ENCODE results near the gene ST14. TPM values are rescaled to one million over a fixed set of nuclear protein-coding genes. Genes with fewer than 3 reads are reported as not detected.
A peak's percentile ranks its signal among the peaks of the same experiment; 100 is the strongest.

Gene ST14
- polyA plus RNA-seq, 1 of the 3 experiments (the other 2 are of a cell fraction), result not detected

GRCh38 chr11:130131961-130132850 lies 27.4 kb upstream of the ST14 start:
- TF ChIP-seq CTCF (IDR thresholded peaks at IDR 0.05), result peak; percentile 87
- no peak for TF ChIP-seq FOXM1 (IDR thresholded peaks at IDR 0.05; ENCODE audit: low read depth)
- TF ChIP-seq RAD21 (IDR thresholded peaks at IDR 0.05; ENCODE audit: low read length), result peak; percentile 95
- TF ChIP-seq SMC3 (IDR thresholded peaks at IDR 0.05; ENCODE audit: low read depth, low read length), result peak; percentile 84
- Histone ChIP-seq H3K4me3 (ENCODE audit: low read depth in 2 of 2, low read length in 1 of 2) (no peak overlapping the region), H3K27ac (ENCODE audit: low read depth in 2 of 2, low read length in 1 of 2) (no peak overlapping the region), H3K4me1 (ENCODE audit: control insufficient read depth in 1 of 2, insufficient read depth in 2 of 2, low read depth in 1 of 2, low read length in 1 of 2) (peaks cover 0 to 6% of the 10 kb centered on the region in 2 experiments; a peak in 1 of 4 replicates), H3K9me3 (no peaks in the 10 kb centered on the region), H3K27me3 (ENCODE audit: insufficient read depth) (no peaks in the 10 kb centered on the region), H3K9ac (no peak overlapping the region), H3K9me2 (no peaks in the 10 kb centered on the region), H3K4me2 (no peak overlapping the region), H3K79me2 (ENCODE audit: insufficient read depth) (no peaks in the 10 kb centered on the region; the same call in 1 of the 2 replicates), H3F3A (replicated peaks; ENCODE audit: insufficient read depth) (peaks cover 16% of the 10 kb centered on the region), H4K20me1 (ENCODE audit: insufficient read depth) (peaks cover 1% of the 10 kb centered on the region; the same call in 1 of the 2 replicates), H3K36me3 (replicated peaks in 1 of 2; ENCODE audit: control insufficient read depth in 1 of 2, insufficient read depth in 2 of 2, low read length in 1 of 2) (peaks cover 81 to 84% of the 10 kb centered on the region in 2 experiments), H2AFZ (ENCODE audit: low read depth) (no peak overlapping the region)
- peak; percentile 83 for DNase-seq
- POLR2A ChIA-PET, result interaction anchor here (0.6 to 2.4 kb wide), 7 partner anchors 62 to 304 kb away, joined by 3 to 10 read pairs (median 3); partner anchors contain the start of gene PRDM10
- WGBS (ENCODE audit: low lambda C conversion rate), result 74% methylated on average over 9 of the region's 9 CpGs
- CTCF ChIA-PET, result interaction anchor here (0.6 to 6.6 kb wide), 64 partner anchors 8 to 366 kb away, joined by 3 to 150 read pairs (median 4); partner anchors contain the start of genes NFRKB and PRDM10

- POLR2A ChIA-PET, result no interaction called here
- CTCF ChIA-PET, result interaction anchor here (1.1 to 6.6 kb wide), 6 partner anchors 12 to 221 kb away, joined by 3 to 150 read pairs (median 14); no protein-coding TSS in a partner anchor
- H3K27ac ChIP-seq (ENCODE audit: low read depth in 2 of 2, low read length in 1 of 2), result no peak overlapping the region
- H3K4me2 ChIP-seq, result no peak overlapping the region
- no peak for DNase-seq
- H3K36me3 ChIP-seq (replicated peaks in 1 of 2; ENCODE audit: control insufficient read depth in 1 of 2, insufficient read depth in 2 of 2, low read length in 1 of 2), result peaks cover 75 to 82% of the 10 kb centered on the region in 2 experiments
- no peaks in the 10 kb centered on the region for H3K27me3 ChIP-seq (ENCODE audit: insufficient read depth)
- H3K9me2 ChIP-seq, result no peaks in the 10 kb centered on the region
- H3F3A ChIP-seq (replicated peaks; ENCODE audit: insufficient read depth), result peaks cover 16% of the 10 kb centered on the region
- no peak overlapping the region for H3K9ac ChIP-seq
- peaks cover 0 to 6% of the 10 kb centered on the region in 2 experiments; a peak in 1 of 4 replicates for H3K4me1 ChIP-seq (ENCODE audit: control insufficient read depth in 1 of 2, insufficient read depth in 2 of 2, low read depth in 1 of 2, low read length in 1 of 2)
- TF ChIP-seq ZBTB33 (IDR thresholded peaks at IDR 0.05; ENCODE audit: borderline replicate concordance, low read depth), result no peak
- TF ChIP-seq PBX3 (IDR thresholded peaks at IDR 0.05), result no peak
- TF ChIP-seq POLR2AphosphoS5 (IDR thresholded peaks at IDR 0.05; ENCODE audit: low read depth, low read length), result no peak
- no peak for TF ChIP-seq SIN3A (IDR thresholded peaks at IDR 0.05; ENCODE audit: borderline replicate concordance, low read depth, low read length)
- TF ChIP-seq TEAD4 (IDR thresholded peaks at IDR 0.05; ENCODE audit: borderline replicate concordance, insufficient read depth), result no peak
- TF ChIP-seq GABPA (IDR thresholded peaks at IDR 0.05; ENCODE audit: low read depth), result no peak
- TF ChIP-seq RAD21 (IDR thresholded peaks at IDR 0.05; ENCODE audit: low read length), result no peak
- no peak for TF ChIP-seq REST (IDR thresholded peaks at IDR 0.05; ENCODE audit: low read depth, low read length)
- TF ChIP-seq, protein P1, sequence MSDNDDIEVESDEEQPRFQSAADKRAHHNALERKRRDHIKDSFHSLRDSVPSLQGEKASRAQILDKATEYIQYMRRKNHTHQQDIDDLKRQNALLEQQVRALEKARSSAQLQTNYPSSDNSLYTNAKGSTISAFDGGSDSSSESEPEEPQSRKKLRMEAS (IDR thresholded peaks at IDR 0.05; ENCODE audit: low read depth), result no peak
- TF ChIP-seq, protein P2, sequence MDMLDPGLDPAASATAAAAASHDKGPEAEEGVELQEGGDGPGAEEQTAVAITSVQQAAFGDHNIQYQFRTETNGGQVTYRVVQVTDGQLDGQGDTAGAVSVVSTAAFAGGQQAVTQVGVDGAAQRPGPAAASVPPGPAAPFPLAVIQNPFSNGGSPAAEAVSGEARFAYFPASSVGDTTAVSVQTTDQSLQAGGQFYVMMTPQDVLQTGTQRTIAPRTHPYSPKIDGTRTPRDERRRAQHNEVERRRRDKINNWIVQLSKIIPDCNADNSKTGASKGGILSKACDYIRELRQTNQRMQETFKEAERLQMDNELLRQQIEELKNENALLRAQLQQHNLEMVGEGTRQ (IDR thresholded peaks at IDR 0.05; ENCODE audit: borderline replicate concordance, low read depth, low read length), result no peak
- TF ChIP-seq GATA2 (CRISPR knock-in tag; IDR thresholded peaks at IDR 0.05), result no peak
- no peak for TF ChIP-seq SMC3 (IDR thresholded peaks at IDR 0.05; ENCODE audit: low read depth, low read length)
- H3K4me3 ChIP-seq (ENCODE audit: low read depth in 2 of 2, low read length in 1 of 2), result no peak overlapping the region
- 95% methylated on average over 8 of the region's 8 CpGs for WGBS (ENCODE audit: low lambda C conversion rate)
- no peaks in the 10 kb centered on the region; the same call in none of the 2 replicates for H3K79me2 ChIP-seq (ENCODE audit: insufficient read depth)
- H4K20me1 ChIP-seq (ENCODE audit: insufficient read depth), result peaks cover 2% of the 10 kb centered on the region; the same call in 1 of the 2 replicates
- H3K9me3 ChIP-seq, result no peaks in the 10 kb centered on the region
- no peak overlapping the region for H2AFZ ChIP-seq (ENCODE audit: low read depth)
These were observed 25.9 kb upstream of the ST14 start for GRCh38 chr11:130133716-130134115.

Measured in SK-N-SH (cell line).